Epithelial cell of esophagus (primary cell): Measurements from ENCODE around the gene DCAF6.

ENCODE experiments used
- DNase-seq: peaks from one replicate; pipeline ENCODE4 v3.0.0; 2010; ENCODE audit warnings: low read depth
- H3K4me3 ChIP-seq: 2 replicates; pipeline ENCODE4 v1.5.1; 2011; ENCODE audit warnings: mild to moderate bottlenecking, low read length, control low read depth
- CTCF ChIP-seq: IDR thresholded peaks from 2 replicates; pipeline ENCODE4 v1.5.1; 2011; ENCODE audit warnings: low read depth, mild to moderate bottlenecking, low read length, control low read depth, inconsistent platforms; ENCODE audit not compliant: insufficient read depth; ENCODE audit errors: missing control alignments

Gene DCAF6

GRCh38 chr1:168057355-168057754, 120.9 kb downstream of the DCAF6 start:
- no peak for DNase-seq
- H3K4me3 ChIP-seq = no peak overlapping the region
- TF ChIP-seq CTCF = no peak

GRCh38 chr1:168057921-168058320, 121.4 kb downstream of the DCAF6 start:
- peak; percentile 15 for DNase-seq
- H3K4me3 ChIP-seq = no peak overlapping the region
- TF ChIP-seq CTCF = no peak

GRCh38 chr1:168064216-168064615, 127.7 kb downstream of the DCAF6 start:
- no peak for TF ChIP-seq CTCF
- no peak overlapping the region for H3K4me3 ChIP-seq
- no peak for DNase-seq

GRCh38 chr1:168065506-168065905, 129.0 kb downstream of the DCAF6 start:
- TF ChIP-seq CTCF = no peak
- no peak overlapping the region for H3K4me3 ChIP-seq
- no peak for DNase-seq

GRCh38 chr1:168069384-168069783, 132.9 kb downstream of the DCAF6 start:
- TF ChIP-seq CTCF = no peak
- no peak for DNase-seq
- no peak overlapping the region for H3K4me3 ChIP-seq

GRCh38 chr1:168079761-168080160, 143.3 kb downstream of the DCAF6 start:
- H3K4me3 ChIP-seq = no peak overlapping the region
- TF ChIP-seq CTCF = no peak
- DNase-seq = peak; percentile 66

GRCh38 chr1:168081373-168082007, 145.0 kb downstream of the DCAF6 start:
- peak; percentile 97 for DNase-seq
- TF ChIP-seq CTCF = no peak
- H3K4me3 ChIP-seq = no peak overlapping the region
